ENCODE results near the gene PANX3.

GRCh38 chr11:124608147-124608546, 3.1 kb upstream of the PANX3 start:
- TF ChIP-seq CTCF (IDR thresholded peaks at IDR 0.05) (no peak), POLR2A (IDR thresholded peaks at IDR 0.05) (no peak)

All from uterus (tissue), 2 donors.